HEK293 (cell line): ENCODE measurements around the gene MLLT3.

ENCODE experiments used
- CTCF ChIA-PET: fragments of 350-600 bp; formaldehyde crosslinking; extraction: SDS; loops from one replicate; lab custom pipeline; 2021; ENCODE audit warnings: antibody characterized with exemption; lab: Yijun Ruan, JAX
- POLR2A ChIA-PET: fragments of 300-600 bp; formaldehyde crosslinking; extraction: SDS; loops from one replicate; lab custom pipeline; 2020; ENCODE audit warnings: antibody characterized with exemption, inconsistent platforms; lab: Yijun Ruan, JAX
- H3K27ac ChIP-seq: fragments of 200-500 bp; sonication (Bioruptor generic); 2 replicates; pipeline ENCODE4 v1.5.1; 2014; ENCODE audit warnings: low read depth, low read length, control low read depth, inconsistent platforms; ENCODE audit errors: extremely low read depth
- H3K36me3 ChIP-seq, 2 experiments: fragments of 200-500 bp in 1 of 2; sonication (Bioruptor generic) in 1 of 2; 1 replicate in 1 of 2; 2 replicates in 1 of 2; pipeline ENCODE4 v1.5.1; 2014 to 2017; ENCODE audit warnings: inconsistent platforms in 2 of 2, low read length in 2 of 2; ENCODE audit not compliant: control insufficient read depth in 2 of 2, insufficient read depth in 1 of 2
- H3K4me1 ChIP-seq: fragments of 200-500 bp; sonication (Bioruptor generic); 2 replicates; pipeline ENCODE4 v1.5.1; 2014; ENCODE audit warnings: mild to moderate bottlenecking, low read length, inconsistent platforms; ENCODE audit not compliant: control insufficient read depth, insufficient read depth
- H3K4me3 ChIP-seq: 2 replicates; pipeline ENCODE4 v1.5.1; 2011; ENCODE audit warnings: low read depth, mild to moderate bottlenecking, control low read depth, low read length, moderate library complexity
- H3K9me3 ChIP-seq: fragments of 200-500 bp; sonication (Bioruptor generic); 2 replicates; pipeline ENCODE4 v1.5.1; 2014; ENCODE audit warnings: low read depth, low read length, inconsistent platforms; ENCODE audit not compliant: control insufficient read depth, insufficient read depth
- BCL11A ChIP-seq: fragments of 450-650 bp; formaldehyde crosslinking; IDR thresholded peaks from 2 replicates; pipeline ENCODE4 v1.5.1; 2016; ENCODE audit warnings: low read depth, missing biosample characterization, missing genetic modification characterization
- BCL6B ChIP-seq: fragments of 450-650 bp; formaldehyde crosslinking; IDR thresholded peaks from 2 replicates; pipeline ENCODE4 v1.5.1; 2017; ENCODE audit warnings: missing biosample characterization, missing genetic modification characterization
- GFI1B ChIP-seq: fragments of 450-650 bp; formaldehyde crosslinking; IDR thresholded peaks from 2 replicates; pipeline ENCODE4 v1.5.1; 2016; ENCODE audit warnings: missing biosample characterization, missing genetic modification characterization
- HOXA7 ChIP-seq: sonication (generic); formaldehyde crosslinking; IDR thresholded peaks from 2 replicates; pipeline ENCODE4 v1.8.1; 2022; ENCODE audit warnings: missing genetic modification reagents, borderline replicate concordance
- KLF10 ChIP-seq: fragments of 450-650 bp; IDR thresholded peaks from 2 replicates; pipeline ENCODE4 v1.5.1; 2018; ENCODE audit warnings: missing biosample characterization, mild to moderate bottlenecking, missing genetic modification characterization
- MZF1 ChIP-seq: fragments of 450-650 bp; formaldehyde crosslinking; IDR thresholded peaks from 2 replicates; pipeline ENCODE4 v1.5.1; 2017; ENCODE audit warnings: missing biosample characterization, missing genetic modification characterization, borderline replicate concordance
- SP2 ChIP-seq: fragments of 450-650 bp; formaldehyde crosslinking; IDR thresholded peaks from 2 replicates; pipeline ENCODE4 v1.5.1; 2016; ENCODE audit warnings: missing biosample characterization, missing genetic modification characterization
- SP3 ChIP-seq: fragments of 450-650 bp; formaldehyde crosslinking; IDR thresholded peaks from 2 replicates; pipeline ENCODE4 v1.5.1; 2016; ENCODE audit warnings: missing biosample characterization, missing genetic modification characterization
- TRIM28 ChIP-seq: IDR thresholded peaks from 2 replicates; pipeline ENCODE4 v1.6.1; 2011; ENCODE audit warnings: low read length, control low read depth, borderline replicate concordance
- ZNF157 ChIP-seq: fragments of 450-650 bp; formaldehyde crosslinking; IDR thresholded peaks from 2 replicates; pipeline ENCODE4 v1.5.1; 2016; ENCODE audit warnings: missing biosample characterization, missing genetic modification characterization
- ZNF169 ChIP-seq: fragments of 450-650 bp; formaldehyde crosslinking; IDR thresholded peaks from 2 replicates; pipeline ENCODE4 v1.5.1; 2016; ENCODE audit warnings: missing biosample characterization, missing genetic modification characterization
- ZNF174 ChIP-seq: fragments of 450-650 bp; formaldehyde crosslinking; IDR thresholded peaks from 2 replicates; pipeline ENCODE4 v1.5.0; 2017; ENCODE audit warnings: missing biosample characterization, mild to moderate bottlenecking, missing genetic modification characterization
- ZNF221 ChIP-seq: fragments of 450-650 bp; formaldehyde crosslinking; IDR thresholded peaks from 2 replicates; pipeline ENCODE4 v1.5.1; 2017; ENCODE audit warnings: missing biosample characterization, missing genetic modification characterization, borderline replicate concordance
- ZNF223 ChIP-seq: fragments of 450-650 bp; formaldehyde crosslinking; IDR thresholded peaks from 2 replicates; pipeline ENCODE4 v1.5.1; 2016; ENCODE audit warnings: missing biosample characterization, missing genetic modification characterization
- ZNF24 ChIP-seq: fragments of 450-650 bp; formaldehyde crosslinking; IDR thresholded peaks from 2 replicates; pipeline ENCODE4 v1.5.1; 2016; ENCODE audit warnings: missing biosample characterization, missing genetic modification characterization
- ZNF548 ChIP-seq: fragments of 450-650 bp; formaldehyde crosslinking; IDR thresholded peaks from 2 replicates; pipeline ENCODE4 v1.5.1; 2016; ENCODE audit warnings: missing biosample characterization, missing genetic modification characterization
- ZNF571 ChIP-seq: fragments of 450-650 bp; formaldehyde crosslinking; IDR thresholded peaks from 2 replicates; pipeline ENCODE4 v1.5.0; 2017; ENCODE audit warnings: missing biosample characterization, missing genetic modification characterization
- ZNF600 ChIP-seq: fragments of 450-650 bp; formaldehyde crosslinking; IDR thresholded peaks from 2 replicates; pipeline ENCODE4 v1.5.1; 2016; ENCODE audit warnings: missing biosample characterization, missing genetic modification characterization
- ZNF623 ChIP-seq: fragments of 450-650 bp; formaldehyde crosslinking; IDR thresholded peaks from 2 replicates; pipeline ENCODE4 v1.5.1; 2016; ENCODE audit warnings: missing biosample characterization, missing genetic modification characterization
- TF ChIP-seq, protein P1 (sequence below): fragments of 450-650 bp; formaldehyde crosslinking; IDR thresholded peaks from 2 replicates; pipeline ENCODE4 v1.5.1; 2016; ENCODE audit warnings: missing biosample characterization, missing genetic modification characterization
- TF ChIP-seq, protein P2 (sequence below): fragments of 450-650 bp; formaldehyde crosslinking; IDR thresholded peaks from 2 replicates; pipeline ENCODE4 v1.5.1; 2016; ENCODE audit warnings: missing biosample characterization, missing genetic modification characterization
- TF ChIP-seq, protein P3 (sequence below): fragments of 450-650 bp; formaldehyde crosslinking; IDR thresholded peaks from 2 replicates; pipeline ENCODE4 v1.5.1; 2017; ENCODE audit warnings: missing biosample characterization, missing genetic modification characterization

MLLT3 gene

GRCh38 chr9:20406344-20406743 lies 216.0 kb downstream of the MLLT3 start:
- H3K4me3 ChIP-seq: no peak overlapping the region

DNA sequence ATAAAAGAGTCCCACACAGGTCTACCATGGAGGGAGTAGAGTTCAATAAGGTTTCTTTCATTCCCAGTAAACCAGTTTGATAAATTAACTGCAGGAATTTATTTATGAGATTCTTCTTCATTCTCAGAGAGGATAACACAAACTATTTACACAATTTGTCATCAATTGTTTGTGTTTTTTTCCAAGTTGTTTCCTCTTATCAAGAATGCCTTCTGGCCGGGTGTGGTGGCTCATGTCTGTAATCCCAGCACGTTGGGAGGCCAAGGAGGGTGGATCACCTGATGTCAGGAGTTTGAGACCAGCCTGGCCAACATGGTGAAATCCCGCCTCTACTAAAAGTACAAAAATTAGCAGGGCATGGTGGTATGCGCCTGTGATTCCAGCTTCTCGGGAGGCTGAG lies 216.7 kb downstream of the MLLT3 start:
- Histone ChIP-seq H3K4me1 (peaks cover 2% of the 10 kb centered on the region; the same call in 1 of the 2 replicates), H3K9me3 (no peaks in the 10 kb centered on the region), H3K36me3 (no peaks in the 10 kb centered on the region), H3K27ac (no peak overlapping the region), H3K4me3 (no peak overlapping the region)
- POLR2A ChIA-PET: no interaction called here
- CTCF ChIA-PET: interaction anchor here (0.6 kb wide), 2 partner anchors 109 to 204 kb away, joined by 4 to 7 read pairs; no protein-coding TSS in a partner anchor
- TF ChIP-seq ZNF169 (tag by site-specific recombination) (no peak), HOXA7 (CRISPR knock-in tag) (no peak), ZNF600 (tag by site-specific recombination) (no peak), TRIM28 (no peak), ZNF548 (tag by site-specific recombination) (no peak), ZNF223 (tag by site-specific recombination) (no peak), SP3 (tag by site-specific recombination) (no peak), GFI1B (tag by site-specific recombination) (no peak), ZNF571 (tag by site-specific recombination) (no peak), KLF10 (tag by site-specific recombination) (no peak), MZF1 (tag by site-specific recombination) (no peak)
- TF ChIP-seq, protein P1, sequence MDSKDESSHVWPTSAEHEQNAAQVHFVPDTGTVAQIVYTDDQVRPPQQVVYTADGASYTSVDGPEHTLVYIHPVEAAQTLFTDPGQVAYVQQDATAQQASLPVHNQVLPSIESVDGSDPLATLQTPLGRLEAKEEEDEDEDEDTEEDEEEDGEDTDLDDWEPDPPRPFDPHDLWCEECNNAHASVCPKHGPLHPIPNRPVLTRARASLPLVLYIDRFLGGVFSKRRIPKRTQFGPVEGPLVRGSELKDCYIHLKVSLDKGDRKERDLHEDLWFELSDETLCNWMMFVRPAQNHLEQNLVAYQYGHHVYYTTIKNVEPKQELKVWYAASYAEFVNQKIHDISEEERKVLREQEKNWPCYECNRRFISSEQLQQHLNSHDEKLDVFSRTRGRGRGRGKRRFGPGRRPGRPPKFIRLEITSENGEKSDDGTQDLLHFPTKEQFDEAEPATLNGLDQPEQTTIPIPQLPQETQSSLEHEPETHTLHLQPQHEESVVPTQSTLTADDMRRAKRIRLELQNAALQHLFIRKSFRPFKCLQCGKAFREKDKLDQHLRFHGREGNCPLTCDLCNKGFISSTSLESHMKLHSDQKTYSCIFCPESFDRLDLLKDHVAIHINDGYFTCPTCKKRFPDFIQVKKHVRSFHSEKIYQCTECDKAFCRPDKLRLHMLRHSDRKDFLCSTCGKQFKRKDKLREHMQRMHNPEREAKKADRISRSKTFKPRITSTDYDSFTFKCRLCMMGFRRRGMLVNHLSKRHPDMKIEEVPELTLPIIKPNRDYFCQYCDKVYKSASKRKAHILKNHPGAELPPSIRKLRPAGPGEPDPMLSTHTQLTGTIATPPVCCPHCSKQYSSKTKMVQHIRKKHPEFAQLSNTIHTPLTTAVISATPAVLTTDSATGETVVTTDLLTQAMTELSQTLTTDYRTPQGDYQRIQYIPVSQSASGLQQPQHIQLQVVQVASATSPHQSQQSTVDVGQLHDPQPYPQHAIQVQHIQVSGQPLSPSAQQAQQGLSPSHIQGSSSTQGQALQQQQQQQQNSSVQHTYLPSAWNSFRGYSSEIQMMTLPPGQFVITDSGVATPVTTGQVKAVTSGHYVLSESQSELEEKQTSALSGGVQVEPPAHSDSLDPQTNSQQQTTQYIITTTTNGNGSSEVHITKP (tag by site-specific recombination): no peak
- TF ChIP-seq, protein P2, sequence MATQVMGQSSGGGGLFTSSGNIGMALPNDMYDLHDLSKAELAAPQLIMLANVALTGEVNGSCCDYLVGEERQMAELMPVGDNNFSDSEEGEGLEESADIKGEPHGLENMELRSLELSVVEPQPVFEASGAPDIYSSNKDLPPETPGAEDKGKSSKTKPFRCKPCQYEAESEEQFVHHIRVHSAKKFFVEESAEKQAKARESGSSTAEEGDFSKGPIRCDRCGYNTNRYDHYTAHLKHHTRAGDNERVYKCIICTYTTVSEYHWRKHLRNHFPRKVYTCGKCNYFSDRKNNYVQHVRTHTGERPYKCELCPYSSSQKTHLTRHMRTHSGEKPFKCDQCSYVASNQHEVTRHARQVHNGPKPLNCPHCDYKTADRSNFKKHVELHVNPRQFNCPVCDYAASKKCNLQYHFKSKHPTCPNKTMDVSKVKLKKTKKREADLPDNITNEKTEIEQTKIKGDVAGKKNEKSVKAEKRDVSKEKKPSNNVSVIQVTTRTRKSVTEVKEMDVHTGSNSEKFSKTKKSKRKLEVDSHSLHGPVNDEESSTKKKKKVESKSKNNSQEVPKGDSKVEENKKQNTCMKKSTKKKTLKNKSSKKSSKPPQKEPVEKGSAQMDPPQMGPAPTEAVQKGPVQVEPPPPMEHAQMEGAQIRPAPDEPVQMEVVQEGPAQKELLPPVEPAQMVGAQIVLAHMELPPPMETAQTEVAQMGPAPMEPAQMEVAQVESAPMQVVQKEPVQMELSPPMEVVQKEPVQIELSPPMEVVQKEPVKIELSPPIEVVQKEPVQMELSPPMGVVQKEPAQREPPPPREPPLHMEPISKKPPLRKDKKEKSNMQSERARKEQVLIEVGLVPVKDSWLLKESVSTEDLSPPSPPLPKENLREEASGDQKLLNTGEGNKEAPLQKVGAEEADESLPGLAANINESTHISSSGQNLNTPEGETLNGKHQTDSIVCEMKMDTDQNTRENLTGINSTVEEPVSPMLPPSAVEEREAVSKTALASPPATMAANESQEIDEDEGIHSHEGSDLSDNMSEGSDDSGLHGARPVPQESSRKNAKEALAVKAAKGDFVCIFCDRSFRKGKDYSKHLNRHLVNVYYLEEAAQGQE (tag by site-specific recombination): no peak

More at GRCh38 chr9:20406344-20406743, 216.0 kb downstream of the MLLT3 start:
- Histone ChIP-seq H3K36me3 (no peaks in the 10 kb centered on the region), H3K27ac (no peak overlapping the region), H3K4me1 (peaks cover 2% of the 10 kb centered on the region; the same call in 1 of the 2 replicates), H3K9me3 (no peaks in the 10 kb centered on the region)
- CTCF ChIA-PET: no interaction called here
- POLR2A ChIA-PET: no interaction called here
- TF ChIP-seq ZNF157 (tag by site-specific recombination) (no peak), ZNF24 (tag by site-specific recombination) (no peak), BCL6B (tag by site-specific recombination) (no peak), MZF1 (tag by site-specific recombination) (no peak), BCL11A (tag by site-specific recombination) (no peak), ZNF174 (tag by site-specific recombination) (no peak), ZNF221 (no peak), ZNF623 (tag by site-specific recombination) (no peak), SP2 (tag by site-specific recombination) (no peak), KLF10 (tag by site-specific recombination) (no peak)
- TF ChIP-seq, protein P3, sequence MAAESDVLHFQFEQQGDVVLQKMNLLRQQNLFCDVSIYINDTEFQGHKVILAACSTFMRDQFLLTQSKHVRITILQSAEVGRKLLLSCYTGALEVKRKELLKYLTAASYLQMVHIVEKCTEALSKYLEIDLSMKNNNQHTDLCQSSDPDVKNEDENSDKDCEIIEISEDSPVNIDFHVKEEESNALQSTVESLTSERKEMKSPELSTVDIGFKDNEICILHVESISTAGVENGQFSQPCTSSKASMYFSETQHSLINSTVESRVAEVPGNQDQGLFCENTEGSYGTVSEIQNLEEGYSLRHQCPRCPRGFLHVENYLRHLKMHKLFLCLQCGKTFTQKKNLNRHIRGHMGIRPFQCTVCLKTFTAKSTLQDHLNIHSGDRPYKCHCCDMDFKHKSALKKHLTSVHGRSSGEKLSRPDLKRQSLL (tag by site-specific recombination): no peak
- TF ChIP-seq, protein P2 (tag by site-specific recombination): no peak
